Ovary (tissue), 9 donors: ENCODE results near the gene CFHR5. TPM values are rescaled to one million over a fixed set of nuclear protein-coding genes. Genes with fewer than 3 reads are reported as not detected.
"Not testable (repeated sequence)": the region's sequence is repeated elsewhere in the genome, so short reads cannot be mapped to it uniquely, and the experiment has no call there.

Experiments used
- DNase-seq, 5 donors: peaks; one replicate each; pipeline ENCODE4 v3.0.0-alpha.2; 2019 to 2020
- H3K27ac ChIP-seq, 2 donors: fragments of 200-600 bp; one replicate each; pipeline versions ENCODE4 v1.5.1 to v1.8.0; 2019 to 2022
- H3K27me3 ChIP-seq: fragments of 200-600 bp; one replicate; pipeline ENCODE4 v1.8.0; 2022
- H3K36me3 ChIP-seq: fragments of 200-600 bp; sonication (generic); one replicate; pipeline ENCODE4 v1.5.1; 2019
- H3K4me1 ChIP-seq: one replicate; pipeline ENCODE4 v1.8.1; 2013; ENCODE audit warnings: mild to moderate bottlenecking, moderate library complexity; ENCODE audit not compliant: insufficient read depth
- H3K4me3 ChIP-seq: fragments of 200-600 bp; sonication (generic); one replicate; pipeline ENCODE4 v1.5.1; 2017
- H3K9me3 ChIP-seq, 2 donors: fragments of 200-600 bp in 1 of 2; sonication (generic) in 1 of 2; one replicate each; pipeline versions ENCODE4 v1.5.1 to v1.8.1; 2013 to 2019; ENCODE audit warnings: mild to moderate bottlenecking in 1 of 2, moderate library complexity in 1 of 2
- CTCF ChIP-seq, 3 donors: fragments of 450-650 bp in 2 of 3; fragments of 200-600 bp in 1 of 3; IDR thresholded peaks; one replicate each; pipeline versions ENCODE4 v1.5.1 to v1.8.0; 2016 to 2022; ENCODE audit warnings: antibody characterized with exemption in 3 of 3, mild to moderate bottlenecking in 1 of 3
- EP300 ChIP-seq: sonication (generic); formaldehyde crosslinking; IDR thresholded peaks from one replicate; pipeline ENCODE4 v1.6.1; 2017; ENCODE audit warnings: antibody characterized with exemption
- POLR2A ChIP-seq: fragments of 450-650 bp; IDR thresholded peaks from one replicate; pipeline ENCODE4 v1.6.1; 2017; ENCODE audit warnings: antibody characterized with exemption, mild to moderate bottlenecking, moderate library complexity
- WGBS, 3 donors: extraction: QIAGEN DNeasy Blood & Tissue Kit in 1 of 3; methylation state at CpG; one replicate each; pipeline versions ENCODE4 v1.1.5 to v1.1.7; 2013 to 2017; 5-methylcytosine and 5-hydroxymethylcytosine counted together
- intact Hi-C, 4 donors: fragments of 100-400 bp; cut with DNase I; formaldehyde crosslinking; loops; one replicate each; pipeline versions ENCODE4 v1.11.0 to v1.15.1; 2022 to 2023
- polyA plus RNA-seq, 2 donors: library from polyadenylated mRNA; stranded (reverse); fragments of 200-250 nt in 1 of 2; fragments of 350-450 nt in 1 of 2; fragmentation: Illumina TruSeq in 1 of 2; extraction: RNeasy Lipid Tissue Mini Kit (QIAGEN cat#74804) in 1 of 2; gene quantifications; one replicate each; pipeline ENCODE4 v1.2.3, GENCODE V29; 2013 to 2014
- total RNA-seq, 7 donors: library from RNA; depleted of rRNA in 2 of 7; stranded (reverse); fragments of >200 nt in 2 of 7; fragmentation: NEBNext Ultra II Directional in 3 of 7; extraction: Animal tissue kit (Norgen Biotek cat#: 25700) in 3 of 7; gene quantifications; one replicate each; pipeline versions ENCODE4 v1.1.0 to v1.2.4, GENCODE V29; 2016 to 2023
- donor health status: DM: no; HTN: no; CAD: no; lungs with moderate emphysema.
- donor health status: DM: no; HTN: no; CAD: no.
- donor health status: Bipolar disorder and iron deficiency.
- donor health status: DM: yes; HTN: yes; CAD: no.
- donor health status: DM: no; HTN: no; CAD: no.
- donor health status: DM: yes; HTN: yes; CAD: no.

The CFHR5 gene
- total and polyA plus RNA-seq, 9 donors, result 0.10 TPM; not detected in 8

GRCh38 chr1:196980859-196981258 is 3.5 kb downstream of the CFHR5 start:
- intact Hi-C loops, result no loop called here
- Histone ChIP-seq H3K9me3 (no peaks in the 10 kb centered on the region), H3K4me3 (no peak overlapping the region), H3K27me3 (no peaks in the 10 kb centered on the region), H3K36me3 (no peaks in the 10 kb centered on the region), H3K4me1 (no peaks in the 10 kb centered on the region), H3K27ac (no peak overlapping the region)
- DNase-seq, result no peak
- WGBS, 3 donors, result 64 to 72% (median 65%) methylated on average over 1 of the region's 1 CpG
- no peak for TF ChIP-seq POLR2A

GRCh38 chr1:196982247-196982646 is 4.9 kb downstream of the CFHR5 start:
- H3K4me3 ChIP-seq, H3K36me3 ChIP-seq, H3K27me3 ChIP-seq, H3K4me1 ChIP-seq, H3K9me3 ChIP-seq, H3K27ac ChIP-seq, intact Hi-C loops, DNase-seq: not testable (repeated sequence)
- WGBS, 3 donors, result 93 to 96% (median 93%) methylated on average over 7 of the region's 7 CpGs

- intact Hi-C loops, H3K4me3 ChIP-seq: not testable (repeated sequence)
- 75 to 77% (median 76%) methylated on average over 11 of the region's 11 CpGs for WGBS, 3 donors
These were observed 14.7 kb downstream of the CFHR5 start for GRCh38 chr1:196991919-196992651.

GRCh38 chr1:196993916-196994315 is 16.6 kb downstream of the CFHR5 start:
- Histone ChIP-seq H3K9me3 (no peaks in the 10 kb centered on the region), H3K4me1 (no peaks in the 10 kb centered on the region), H3K4me3 (no peak overlapping the region), H3K27me3 (no peaks in the 10 kb centered on the region), H3K27ac (no peak overlapping the region), H3K36me3 (no peaks in the 10 kb centered on the region)
- 53 to 57% (median 54%) methylated on average over 2 of the region's 2 CpGs for WGBS, 3 donors
- DNase-seq, result no peak
- TF ChIP-seq EP300 (no peak), POLR2A (no peak), CTCF (IDR thresholded peaks at IDR 0.05) (no peak)
- intact Hi-C loops, result no loop called here

More at GRCh38 chr1:196991919-196992651, 14.7 kb downstream of the CFHR5 start:
- H3K9me3 ChIP-seq, H3K27ac ChIP-seq, H3K36me3 ChIP-seq, H3K4me1 ChIP-seq, H3K27me3 ChIP-seq: not testable (repeated sequence)
- DNase-seq, result peak in 1 of 5 donors; percentile 7

- Histone ChIP-seq H3K9me3 (no peaks in the 10 kb centered on the region), H3K4me1 (no peaks in the 10 kb centered on the region), H3K36me3 (no peaks in the 10 kb centered on the region), H3K4me3 (no peak overlapping the region), H3K27me3 (no peaks in the 10 kb centered on the region), H3K27ac (no peak overlapping the region)
- intact Hi-C loops, result no loop called here
- TF ChIP-seq POLR2A, result no peak
- no peak for TF ChIP-seq CTCF (IDR thresholded peaks at IDR 0.05)
- no peak for TF ChIP-seq EP300
- no peak for DNase-seq
- 25 to 35% (median 26%) methylated on average over 1 of the region's 1 CpG for WGBS, 3 donors
These were observed 20.1 kb downstream of the CFHR5 start for GRCh38 chr1:196997423-196997822.

- no peaks in the 10 kb centered on the region for H3K4me1 ChIP-seq
- H3K4me3 ChIP-seq, result no peak overlapping the region
- intact Hi-C loops, result no loop called here
- TF ChIP-seq EP300 (no peak), POLR2A (no peak), CTCF (IDR thresholded peaks at IDR 0.05) (no peak)
- no peak overlapping the region for H3K27ac ChIP-seq
- no peaks in the 10 kb centered on the region for H3K36me3 ChIP-seq
- no peak for DNase-seq
- 85 to 92% (median 86%) methylated on average over 2 of the region's 2 CpGs for WGBS, 3 donors
- no peaks in the 10 kb centered on the region for H3K9me3 ChIP-seq
- H3K27me3 ChIP-seq, result no peaks in the 10 kb centered on the region
These were observed 24.5 kb downstream of the CFHR5 start for GRCh38 chr1:197001828-197002227.
